Left cardiac atrium (tissue), 4 donors: ENCODE results near the gene ZBTB8OS. TPM values are rescaled to one million over a fixed set of nuclear protein-coding genes. Genes with fewer than 3 reads are reported as not detected.
"Not testable (repeated sequence)": the region's sequence is repeated elsewhere in the genome, so short reads cannot be mapped to it uniquely, and the experiment has no call there.

ENCODE experiments used
- ATAC-seq, 2 donors: fragments of 200-7000 bp; cut with Tn5 transposase; one replicate each; pipeline ENCODE4 v1.9.1; 2020; ENCODE audit warnings: mild to moderate bottlenecking in 2 of 2, moderate library complexity in 2 of 2
- DNase-seq: peaks from one replicate; pipeline ENCODE4 v3.0.0-alpha.2; 2020
- intact Hi-C, 2 donors: fragments of 100-400 bp; cut with DNase I; formaldehyde crosslinking; loops; one replicate each; pipeline versions ENCODE4 v1.14.1 to v1.15.1; 2022 to 2023
- long read RNA-seq: library from polyadenylated mRNA; unstranded; transcript quantifications from one replicate; pipeline ENCODE4 v2.0.0, GENCODE V29; 2021
- total RNA-seq, 2 donors: library from RNA; stranded (reverse); fragmentation: NEBNext Ultra II Directional; extraction: Animal tissue kit (Norgen Biotek cat#: 25700); gene quantifications; one replicate each; pipeline ENCODE4 v1.2.1, GENCODE V29; 2021
- donor health status: DM: no; HTN: yes; CAD: no.
- donor health status: DM: no; HTN: yes; CAD: no; lungs with severe emphysema.
- donor health status: DM: yes; HTN: yes; CAD: no.
- donor health status: Dilated cardiomyopathy.

The ZBTB8OS gene
- total RNA-seq = 10 to 100 TPM; 26.2 to 32.7 TPM
- long read RNA-seq, partial matches to known transcripts = 0 of 4 reads
- long read RNA-seq, other reads (novel, unspliced or antisense) = 1 of 4 reads

GRCh38 chr1:32650248-32650751 lies at the start of gene ZBTB8OS:
TSS of gene ZBTB8OS (minus strand) at chr1:32650550. CDS start at chr1:32650529, 21 bp downstream.
- DNase-seq (peak; percentile 94), ATAC-seq (peak; percentile 86 to 94)
- intact Hi-C loops = no loop called here

- DNase-seq, intact Hi-C loops, ATAC-seq: not testable (repeated sequence)
Measured at GRCh38 chr1:32696996-32697395, 46.6 kb upstream of the ZBTB8OS start.

- DNase-seq (no peak), ATAC-seq (no peak)
- intact Hi-C loops = no loop called here
Measured at GRCh38 chr1:32696041-32696440, 45.7 kb upstream of the ZBTB8OS start.

GRCh38 chr1:32695098-32695904 lies 45.0 kb upstream of the ZBTB8OS start:
- ATAC-seq = peak; percentile 62 to 65
- DNase-seq = peak; percentile 83
- intact Hi-C loops = no loop called here

GRCh38 chr1:32693455-32694174 lies 43.3 kb upstream of the ZBTB8OS start:
- DNase-seq = no peak
- intact Hi-C loops = no loop called here
- ATAC-seq = peak in 1 of 2 donors; percentile 13

- intact Hi-C loops = no loop called here
- ATAC-seq (no peak), DNase-seq (no peak)
Measured at GRCh38 chr1:32686387-32686786, 36.0 kb upstream of the ZBTB8OS start.

- ATAC-seq (peak in 1 of 2 donors; percentile 10), DNase-seq (no peak)
- intact Hi-C loops = no loop called here
Measured at GRCh38 chr1:32685498-32685897, 35.1 kb upstream of the ZBTB8OS start.

- intact Hi-C loops = no loop called here
- DNase-seq = peak; percentile 46
- ATAC-seq = peak; percentile 30 to 76
Measured at GRCh38 chr1:32684167-32684811, 33.9 kb upstream of the ZBTB8OS start.

GRCh38 chr1:32683397-32683796 lies 33.0 kb upstream of the ZBTB8OS start:
- intact Hi-C loops = no loop called here
- DNase-seq = no peak
- ATAC-seq = no peak

GRCh38 chr1:32681999-32682398 lies 31.6 kb upstream of the ZBTB8OS start:
- ATAC-seq (no peak), DNase-seq (no peak)
- intact Hi-C loops = no loop called here

- intact Hi-C loops = no loop called here
- DNase-seq (no peak), ATAC-seq (peak; percentile 19 to 48)
Measured at GRCh38 chr1:32681509-32681908, 31.2 kb upstream of the ZBTB8OS start.

- DNase-seq (no peak), ATAC-seq (no peak)
- intact Hi-C loops = no loop called here
Measured at GRCh38 chr1:32680642-32681041, 30.3 kb upstream of the ZBTB8OS start.

GRCh38 chr1:32679993-32680392 lies 29.6 kb upstream of the ZBTB8OS start:
- ATAC-seq, DNase-seq, intact Hi-C loops: not testable (repeated sequence)

- intact Hi-C loops = no loop called here
- ATAC-seq (no peak), DNase-seq (no peak)
Measured at GRCh38 chr1:32676945-32677344, 26.6 kb upstream of the ZBTB8OS start.

- DNase-seq, intact Hi-C loops: not testable (repeated sequence)
Measured at GRCh38 chr1:32668716-32669115, 18.4 kb upstream of the ZBTB8OS start.

GRCh38 chr1:32666901-32667566 lies 16.7 kb upstream of the ZBTB8OS start:
- intact Hi-C loops = no loop called here
- ATAC-seq (no peak), DNase-seq (no peak)

More at GRCh38 chr1:32668716-32669115, 18.4 kb upstream of the ZBTB8OS start:
- ATAC-seq = not testable (repeated sequence)

GRCh38 chr1:32665915-32666314 lies 15.6 kb upstream of the ZBTB8OS start:
- no peak for ATAC-seq
- intact Hi-C loops = no loop called here
- DNase-seq = no peak

- intact Hi-C loops = no loop called here
- no peak for DNase-seq
- ATAC-seq = no peak
Measured at GRCh38 chr1:32659581-32659980, 9.2 kb upstream of the ZBTB8OS start.
